OCI-LY1 (cell line): ENCODE measurements around the gene MAP2K1.

Source experiments
- H2AFZ ChIP-seq: fragments of 200-600 bp; sonication (generic), shearing (Covaris generic); 2 replicates; pipeline ENCODE4 v1.6.0; 2014; ENCODE audit warnings: antibody characterized with exemption, mild to moderate bottlenecking, low read length
- H3F3A ChIP-seq: fragments of 200-600 bp; sonication (generic), shearing (Covaris generic); 2 replicates; pipeline ENCODE4 v1.6.0; 2014; ENCODE audit warnings: mild to moderate bottlenecking, antibody characterized with exemption, low read length, moderate library complexity; ENCODE audit not compliant: insufficient read depth
- H3K27ac ChIP-seq: fragments of 200-600 bp; sonication (generic); 2 replicates; pipeline ENCODE4 v1.5.1; 2014; ENCODE audit warnings: low read length, mixed run types, mild to moderate bottlenecking, low read depth; ENCODE audit not compliant: poor library complexity, severe bottlenecking
- H3K27me3 ChIP-seq: fragments of 200-600 bp; sonication (generic); 2 replicates; pipeline ENCODE4 v1.6.0; 2014; ENCODE audit warnings: antibody characterized with exemption, mild to moderate bottlenecking, low read length, moderate library complexity; ENCODE audit not compliant: insufficient read depth
- H3K36me3 ChIP-seq: fragments of 200-600 bp; sonication (generic); 2 replicates; pipeline ENCODE4 v1.6.1; 2014; ENCODE audit warnings: mild to moderate bottlenecking, antibody characterized with exemption, low read length, moderate library complexity, mixed read lengths; ENCODE audit not compliant: insufficient read depth
- H3K4me1 ChIP-seq: fragments of 200-600 bp; sonication (generic); 2 replicates; pipeline ENCODE4 v1.5.1; 2014; ENCODE audit warnings: mild to moderate bottlenecking, low read length, moderate library complexity; ENCODE audit not compliant: insufficient read depth, severe bottlenecking
- H3K4me2 ChIP-seq: fragments of 200-600 bp; sonication (generic), shearing (Covaris generic); 2 replicates; pipeline ENCODE4 v1.6.1; 2014; ENCODE audit warnings: low read length
- H3K4me3 ChIP-seq: fragments of 200-600 bp; sonication (generic); 2 replicates; pipeline ENCODE4 v1.5.1; 2014; ENCODE audit warnings: low read length, low read depth, mild to moderate bottlenecking, mixed read lengths; ENCODE audit not compliant: poor library complexity, severe bottlenecking
- H3K79me2 ChIP-seq: fragments of 200-600 bp; shearing (Covaris generic); 2 replicates; pipeline ENCODE4 v1.6.1; 2016; ENCODE audit warnings: mixed run types, low read length, mixed read lengths; ENCODE audit not compliant: insufficient read depth
- H3K9ac ChIP-seq: fragments of 200-600 bp; sonication (generic), shearing (Covaris generic); 2 replicates; pipeline ENCODE4 v1.6.1; 2014; ENCODE audit warnings: mild to moderate bottlenecking, low read length, mixed read lengths
- H3K9me2 ChIP-seq: fragments of 200-600 bp; sonication (generic), shearing (Covaris generic); 2 replicates; pipeline ENCODE4 v1.6.1; 2014; ENCODE audit warnings: low read depth, mild to moderate bottlenecking, low read length, mixed read lengths
- H3K9me3 ChIP-seq: fragments of 200-600 bp; shearing (Covaris generic); 2 replicates; pipeline ENCODE4 v1.6.1; 2014; ENCODE audit warnings: low read length, mixed read lengths
- H4K20me1 ChIP-seq: fragments of 200-600 bp; sonication (generic), shearing (Covaris generic); 2 replicates; pipeline ENCODE4 v1.6.0; 2016; ENCODE audit warnings: mild to moderate bottlenecking, low read length; ENCODE audit not compliant: insufficient read depth
- EZH2 ChIP-seq: fragments of 200-600 bp; sonication (generic), shearing (Covaris generic); IDR thresholded peaks from 2 replicates; pipeline ENCODE4 v1.8.0; 2017; ENCODE audit warnings: borderline replicate concordance, mixed run types, mild to moderate bottlenecking, antibody characterized with exemption, low read length, moderate library complexity, mixed read lengths
- TF ChIP-seq, protein P1 (sequence below): fragments of 200-600 bp; sonication (generic), shearing (Covaris generic); IDR thresholded peaks from 2 replicates; pipeline ENCODE4 v1.5.1; 2017; ENCODE audit warnings: mild to moderate bottlenecking, antibody characterized with exemption, low read length, moderate library complexity, mixed read lengths

MAP2K1 gene

DNA sequence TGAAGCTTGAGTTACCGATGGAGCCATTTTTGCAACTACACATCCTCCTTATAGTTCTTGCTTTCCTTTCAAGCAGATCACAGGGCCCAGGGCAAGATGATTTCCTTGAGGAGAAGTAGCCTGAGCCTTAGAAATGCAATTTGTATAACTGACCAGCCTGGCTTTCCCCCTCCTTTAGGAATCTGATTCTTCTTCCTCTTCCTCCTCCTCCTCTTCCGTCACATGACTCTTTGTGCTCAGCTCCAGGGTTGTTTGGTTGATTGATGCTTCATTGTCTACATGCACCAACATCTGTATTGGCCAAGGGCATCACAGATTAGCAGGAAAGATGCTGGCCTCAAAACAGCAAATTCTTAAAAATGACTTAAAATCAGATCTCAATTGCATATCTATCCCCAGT, 107.5 kb downstream of the MAP2K1 start:
- H3K27me3 ChIP-seq, result no peaks in the 10 kb centered on the region
- H3K9me3 ChIP-seq, result no peaks in the 10 kb centered on the region
- H3K4me3 ChIP-seq, result no peak overlapping the region
- no peaks in the 10 kb centered on the region for H4K20me1 ChIP-seq
- H3K27ac ChIP-seq, result no peak overlapping the region
- H3K4me2 ChIP-seq, result no peak overlapping the region
- TF ChIP-seq EZH2, result no peak
- TF ChIP-seq, protein P1, sequence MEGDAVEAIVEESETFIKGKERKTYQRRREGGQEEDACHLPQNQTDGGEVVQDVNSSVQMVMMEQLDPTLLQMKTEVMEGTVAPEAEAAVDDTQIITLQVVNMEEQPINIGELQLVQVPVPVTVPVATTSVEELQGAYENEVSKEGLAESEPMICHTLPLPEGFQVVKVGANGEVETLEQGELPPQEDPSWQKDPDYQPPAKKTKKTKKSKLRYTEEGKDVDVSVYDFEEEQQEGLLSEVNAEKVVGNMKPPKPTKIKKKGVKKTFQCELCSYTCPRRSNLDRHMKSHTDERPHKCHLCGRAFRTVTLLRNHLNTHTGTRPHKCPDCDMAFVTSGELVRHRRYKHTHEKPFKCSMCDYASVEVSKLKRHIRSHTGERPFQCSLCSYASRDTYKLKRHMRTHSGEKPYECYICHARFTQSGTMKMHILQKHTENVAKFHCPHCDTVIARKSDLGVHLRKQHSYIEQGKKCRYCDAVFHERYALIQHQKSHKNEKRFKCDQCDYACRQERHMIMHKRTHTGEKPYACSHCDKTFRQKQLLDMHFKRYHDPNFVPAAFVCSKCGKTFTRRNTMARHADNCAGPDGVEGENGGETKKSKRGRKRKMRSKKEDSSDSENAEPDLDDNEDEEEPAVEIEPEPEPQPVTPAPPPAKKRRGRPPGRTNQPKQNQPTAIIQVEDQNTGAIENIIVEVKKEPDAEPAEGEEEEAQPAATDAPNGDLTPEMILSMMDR, result no peak
- no peak overlapping the region for H2AFZ ChIP-seq
- H3F3A ChIP-seq, result peaks cover 13% of the 10 kb centered on the region
- peaks cover 88% of the 10 kb centered on the region for H3K36me3 ChIP-seq
- H3K9ac ChIP-seq, result no peak overlapping the region
- H3K4me1 ChIP-seq, result peaks cover 19% of the 10 kb centered on the region
- H3K79me2 ChIP-seq, result peaks cover 3% of the 10 kb centered on the region; the same call in 1 of the 2 replicates
- no peaks in the 10 kb centered on the region for H3K9me2 ChIP-seq

DNA sequence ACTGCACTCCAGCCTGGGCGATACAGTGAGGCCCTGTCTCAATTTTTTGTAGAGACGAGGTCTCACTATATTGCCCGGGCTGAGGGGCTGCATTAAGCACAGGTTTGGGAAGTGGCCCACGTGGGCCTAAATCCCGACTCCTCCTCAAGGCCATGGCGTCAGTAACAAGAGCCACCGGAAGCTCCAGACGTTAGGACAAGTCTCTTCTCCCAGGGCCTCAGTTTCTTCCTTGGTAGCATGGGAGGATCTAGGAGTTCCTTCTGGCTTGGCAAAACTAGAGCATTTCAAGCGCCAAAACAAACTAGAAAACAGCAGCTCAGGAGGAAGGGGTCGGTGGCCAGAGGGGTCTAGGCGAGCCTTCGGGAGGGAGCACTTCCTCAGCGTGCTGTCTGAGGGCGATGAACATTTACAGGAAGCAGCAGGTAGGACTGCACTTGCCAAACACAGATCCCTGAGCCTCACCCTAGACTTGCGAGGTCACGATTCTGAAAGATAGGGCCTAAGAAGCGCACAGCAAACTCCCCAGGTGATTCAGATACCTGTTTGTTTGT, 110.3 kb downstream of the MAP2K1 start:
- Histone ChIP-seq H3K9me2 (no peaks in the 10 kb centered on the region), H3K27ac (peak overlapping the region; percentile 79), H3F3A (peaks cover 21% of the 10 kb centered on the region), H3K79me2 (peaks cover 5% of the 10 kb centered on the region; the same call in 1 of the 2 replicates), H3K36me3 (peaks cover 88% of the 10 kb centered on the region), H2AFZ (no peak overlapping the region), H4K20me1 (no peaks in the 10 kb centered on the region), H3K9ac (peak overlapping the region; percentile 92), H3K9me3 (no peaks in the 10 kb centered on the region), H3K4me3 (peak overlapping the region; percentile 89), H3K4me1 (peaks cover 24% of the 10 kb centered on the region), H3K4me2 (peak overlapping the region; percentile 64), H3K27me3 (no peaks in the 10 kb centered on the region)
- TF ChIP-seq, protein P1, result no peak
- no peak for TF ChIP-seq EZH2

DNA sequence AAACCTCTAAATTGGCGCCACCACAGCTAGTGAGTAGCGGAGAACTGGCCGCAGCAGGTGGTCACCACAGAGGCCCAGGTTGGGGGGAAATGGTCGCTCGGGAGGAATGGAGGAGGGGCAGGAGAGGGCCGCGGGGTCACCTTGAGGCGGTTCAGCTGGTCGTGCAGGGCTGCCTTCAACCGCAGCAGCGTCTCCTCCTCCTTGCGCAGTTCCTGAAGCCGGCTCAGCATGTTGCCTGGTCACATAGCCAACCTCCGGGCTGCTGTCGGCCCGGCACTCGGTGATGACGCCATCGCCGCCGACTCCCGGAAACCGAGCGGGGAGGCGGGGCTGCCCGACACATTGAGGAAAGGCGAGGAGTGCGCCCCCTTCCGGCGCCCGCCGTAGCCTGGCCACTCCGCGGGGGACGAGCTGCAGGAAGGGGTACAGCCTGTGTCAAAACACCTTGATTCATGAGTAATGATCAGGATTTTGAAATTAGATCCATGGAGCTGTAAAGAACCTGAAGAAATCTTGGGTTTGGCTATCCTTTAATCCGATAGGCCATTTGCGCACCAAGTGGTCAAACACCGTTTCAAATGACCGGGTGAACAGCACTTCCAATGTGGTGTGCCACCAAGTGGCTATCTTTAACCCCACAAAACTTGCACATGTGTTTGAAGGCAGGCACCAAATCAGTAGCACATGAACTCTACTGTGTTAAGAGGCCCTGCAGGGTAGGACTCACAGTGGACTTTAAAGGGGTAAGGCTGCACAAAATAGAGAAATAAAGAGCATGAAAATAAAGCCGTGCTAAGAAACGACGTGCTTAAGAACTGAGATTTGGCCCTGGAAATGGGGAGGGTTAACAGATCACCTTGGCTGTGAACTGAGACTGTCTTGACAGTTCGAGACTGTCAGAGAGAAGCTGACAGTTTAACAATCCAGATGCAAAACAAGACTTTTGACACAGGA, 111.1 kb downstream of the MAP2K1 start, which contains the start of gene SNAPC5:
TSS of gene SNAPC5 (minus strand) at position 261 of the 954 bp plus-strand sequence. CDS start at position 230, 31 bp downstream.
- no peaks in the 10 kb centered on the region for H3K9me3 ChIP-seq
- H3K27ac ChIP-seq, result peak within 1 kb of the TSS; percentile 79

More for the DNA sequence above, 111.1 kb downstream of the MAP2K1 start, which contains the start of gene SNAPC5:
- H3K9me2 ChIP-seq, result no peaks in the 10 kb centered on the region
- no peak within 1 kb of the TSS for H2AFZ ChIP-seq
- peaks cover 27% of the 10 kb centered on the region for H3F3A ChIP-seq
- peaks cover 12% of the 10 kb centered on the region for H3K79me2 ChIP-seq
- H3K4me3 ChIP-seq, result peak within 1 kb of the TSS; percentile 89
- no peaks in the 10 kb centered on the region for H3K27me3 ChIP-seq
- H3K4me2 ChIP-seq, result peak within 1 kb of the TSS; percentile 64
- H3K36me3 ChIP-seq, result peaks cover 88% of the 10 kb centered on the region
- TF ChIP-seq, protein P1, result peak; percentile 99
- no peak for TF ChIP-seq EZH2
- peaks cover 31% of the 10 kb centered on the region for H3K4me1 ChIP-seq
- H3K9ac ChIP-seq, result peak within 1 kb of the TSS; percentile 92
- no peaks in the 10 kb centered on the region for H4K20me1 ChIP-seq
